HEK293 (cell line): ENCODE measurements around the gene RANBP2.
A peak's percentile ranks its signal among the peaks of the same experiment; 100 is the strongest.

Experiments used
- BCL11A ChIP-seq: fragments of 450-650 bp; formaldehyde crosslinking; IDR thresholded peaks from 2 replicates; pipeline ENCODE4 v1.5.1; 2016; ENCODE audit warnings: low read depth, missing biosample characterization, missing genetic modification characterization
- FEZF1 ChIP-seq: fragments of 450-650 bp; formaldehyde crosslinking; IDR thresholded peaks from 2 replicates; pipeline ENCODE4 v1.5.1; 2016; ENCODE audit warnings: missing biosample characterization, missing genetic modification characterization
- GFI1B ChIP-seq: fragments of 450-650 bp; formaldehyde crosslinking; IDR thresholded peaks from 2 replicates; pipeline ENCODE4 v1.5.1; 2016; ENCODE audit warnings: missing biosample characterization, missing genetic modification characterization
- KLF1 ChIP-seq: fragments of 450-650 bp; formaldehyde crosslinking; IDR thresholded peaks from 2 replicates; pipeline ENCODE4 v1.5.1; 2016; ENCODE audit warnings: missing biosample characterization, missing genetic modification characterization
- KLF16 ChIP-seq: fragments of 450-650 bp; formaldehyde crosslinking; IDR thresholded peaks from 2 replicates; pipeline ENCODE4 v1.5.1; 2017; ENCODE audit warnings: missing biosample characterization, missing genetic modification characterization
- KLF8 ChIP-seq: fragments of 450-650 bp; formaldehyde crosslinking; IDR thresholded peaks from 2 replicates; pipeline ENCODE4 v1.5.1; 2016; ENCODE audit warnings: missing biosample characterization, missing genetic modification characterization
- KLF9 ChIP-seq: fragments of 450-650 bp; formaldehyde crosslinking; IDR thresholded peaks from 2 replicates; pipeline ENCODE4 v1.5.1; 2016; ENCODE audit warnings: missing biosample characterization, missing genetic modification characterization, low read depth
- MEIS1 ChIP-seq: sonication (generic); formaldehyde crosslinking; IDR thresholded peaks from 2 replicates; pipeline ENCODE4 v1.8.1; 2022; ENCODE audit warnings: missing genetic modification reagents, mild to moderate bottlenecking, borderline replicate concordance
- MYNN ChIP-seq: fragments of 450-650 bp; formaldehyde crosslinking; IDR thresholded peaks from 2 replicates; pipeline ENCODE4 v1.5.1; 2016; ENCODE audit warnings: missing biosample characterization, missing genetic modification characterization, borderline replicate concordance
- OSR2 ChIP-seq: fragments of 450-650 bp; formaldehyde crosslinking; IDR thresholded peaks from 2 replicates; pipeline ENCODE4 v1.5.1; 2016; ENCODE audit warnings: missing biosample characterization, missing genetic modification characterization
- SCRT2 ChIP-seq: fragments of 450-650 bp; formaldehyde crosslinking; IDR thresholded peaks from 2 replicates; pipeline ENCODE4 v1.5.1; 2016; ENCODE audit warnings: missing biosample characterization, missing genetic modification characterization
- ZBTB17 ChIP-seq: fragments of 450-650 bp; formaldehyde crosslinking; IDR thresholded peaks from 2 replicates; pipeline ENCODE4 v1.5.1; 2016; ENCODE audit warnings: missing biosample characterization, missing genetic modification characterization
- ZNF138 ChIP-seq: fragments of 450-650 bp; formaldehyde crosslinking; IDR thresholded peaks from 2 replicates; pipeline ENCODE4 v1.5.1; 2016; ENCODE audit warnings: missing biosample characterization, missing genetic modification characterization, borderline replicate concordance
- ZNF248 ChIP-seq: fragments of 450-650 bp; formaldehyde crosslinking; IDR thresholded peaks from 2 replicates; pipeline ENCODE4 v1.5.1; 2017; ENCODE audit warnings: missing biosample characterization, missing genetic modification characterization
- ZNF266 ChIP-seq: fragments of 450-650 bp; formaldehyde crosslinking; IDR thresholded peaks from 2 replicates; pipeline ENCODE4 v1.5.1; 2016; ENCODE audit warnings: missing biosample characterization, missing genetic modification characterization, low read depth
- ZNF324 ChIP-seq: fragments of 450-650 bp; formaldehyde crosslinking; IDR thresholded peaks from 2 replicates; pipeline ENCODE4 v1.5.1; 2016; ENCODE audit warnings: missing biosample characterization, missing genetic modification characterization
- ZNF350 ChIP-seq: fragments of 450-650 bp; formaldehyde crosslinking; IDR thresholded peaks from 2 replicates; pipeline ENCODE4 v1.5.0; 2017; ENCODE audit warnings: missing biosample characterization, mild to moderate bottlenecking, missing genetic modification characterization
- ZNF37A ChIP-seq: fragments of 450-650 bp; IDR thresholded peaks from 2 replicates; pipeline ENCODE4 v1.5.1; 2018; ENCODE audit warnings: missing biosample characterization, missing genetic modification characterization
- ZNF747 ChIP-seq: fragments of 450-650 bp; formaldehyde crosslinking; IDR thresholded peaks from 2 replicates; pipeline ENCODE4 v1.5.1; 2016; ENCODE audit warnings: missing biosample characterization, missing genetic modification characterization
- ZNF791 ChIP-seq: fragments of 450-650 bp; formaldehyde crosslinking; IDR thresholded peaks from 2 replicates; pipeline ENCODE4 v1.5.1; 2016; ENCODE audit warnings: missing biosample characterization, missing genetic modification characterization
- TF ChIP-seq, protein P1 (sequence below): fragments of 450-650 bp; formaldehyde crosslinking; IDR thresholded peaks from 2 replicates; pipeline ENCODE4 v1.5.1; 2017; ENCODE audit warnings: missing biosample characterization, missing genetic modification characterization
- TF ChIP-seq, protein P2 (sequence below): fragments of 450-650 bp; formaldehyde crosslinking; IDR thresholded peaks from 2 replicates; pipeline ENCODE4 v1.5.1; 2017; ENCODE audit warnings: missing biosample characterization, mild to moderate bottlenecking, missing genetic modification characterization, moderate library complexity
- TF ChIP-seq, protein P3 (sequence below): fragments of 450-650 bp; formaldehyde crosslinking; optimal IDR thresholded peaks from 2 replicates; pipeline ENCODE3; 2016; ENCODE audit warnings: missing biosample characterization, mild to moderate bottlenecking, missing genetic modification characterization
- TF ChIP-seq, protein P4 (sequence below): fragments of 450-650 bp; formaldehyde crosslinking; IDR thresholded peaks from 2 replicates; pipeline ENCODE4 v1.5.1; 2016; ENCODE audit warnings: missing biosample characterization, missing genetic modification characterization
- TF ChIP-seq, protein P5 (sequence below): fragments of 450-650 bp; formaldehyde crosslinking; IDR thresholded peaks from 2 replicates; pipeline ENCODE4 v1.5.1; 2016; ENCODE audit warnings: missing biosample characterization, missing genetic modification characterization
- TF ChIP-seq, protein P6 (sequence below): fragments of 450-650 bp; formaldehyde crosslinking; IDR thresholded peaks from 2 replicates; pipeline ENCODE4; 2016; ENCODE audit warnings: missing biosample characterization, missing genetic modification characterization
- TF ChIP-seq, protein P7 (sequence below): fragments of 450-650 bp; formaldehyde crosslinking; IDR thresholded peaks from 2 replicates; pipeline ENCODE4 v1.5.1; 2016; ENCODE audit warnings: missing biosample characterization, missing genetic modification characterization

RANBP2 gene

DNA sequence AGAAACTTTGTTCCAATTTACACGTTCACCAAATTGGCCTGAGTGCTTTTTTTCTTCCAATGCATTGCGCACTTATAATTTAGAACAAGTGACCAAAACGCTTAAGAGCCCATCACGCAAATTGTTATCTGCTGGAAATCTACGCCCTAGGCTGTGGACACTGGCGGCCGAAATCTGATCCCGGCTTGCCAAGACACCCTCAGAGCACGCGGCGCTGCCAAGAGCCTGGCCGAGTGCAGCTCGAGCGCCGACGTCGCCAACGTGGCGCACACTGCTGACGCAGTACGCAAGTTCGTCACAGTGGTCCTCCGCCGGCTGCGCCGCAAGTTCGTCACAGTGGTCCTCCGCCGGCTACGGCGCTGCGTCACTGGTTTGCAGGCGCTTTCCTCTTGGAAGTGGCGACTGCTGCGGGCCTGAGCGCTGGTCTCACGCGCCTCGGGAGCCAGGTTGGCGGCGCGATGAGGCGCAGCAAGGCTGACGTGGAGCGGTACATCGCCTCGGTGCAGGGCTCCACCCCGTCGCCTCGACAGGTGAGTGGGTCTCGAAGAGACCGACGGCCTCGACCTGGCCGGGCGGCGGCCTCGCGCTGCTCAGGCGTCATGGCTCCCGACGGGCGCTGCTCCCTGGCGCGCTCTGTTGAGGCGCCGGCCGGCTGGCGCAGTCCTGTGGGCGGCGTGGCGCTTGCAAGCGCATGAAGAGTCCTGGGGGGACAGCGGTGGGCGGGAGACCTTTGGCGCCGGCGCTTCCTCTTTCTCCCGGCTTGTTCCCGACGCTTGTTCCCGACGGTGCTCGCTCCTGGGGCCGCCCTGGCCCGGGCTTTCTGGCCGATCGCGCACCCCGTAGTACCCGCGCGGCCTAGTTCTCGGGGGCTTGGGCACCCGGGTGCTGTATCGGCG, at the start of gene RANBP2 (continued):
- TF ChIP-seq, protein P1, sequence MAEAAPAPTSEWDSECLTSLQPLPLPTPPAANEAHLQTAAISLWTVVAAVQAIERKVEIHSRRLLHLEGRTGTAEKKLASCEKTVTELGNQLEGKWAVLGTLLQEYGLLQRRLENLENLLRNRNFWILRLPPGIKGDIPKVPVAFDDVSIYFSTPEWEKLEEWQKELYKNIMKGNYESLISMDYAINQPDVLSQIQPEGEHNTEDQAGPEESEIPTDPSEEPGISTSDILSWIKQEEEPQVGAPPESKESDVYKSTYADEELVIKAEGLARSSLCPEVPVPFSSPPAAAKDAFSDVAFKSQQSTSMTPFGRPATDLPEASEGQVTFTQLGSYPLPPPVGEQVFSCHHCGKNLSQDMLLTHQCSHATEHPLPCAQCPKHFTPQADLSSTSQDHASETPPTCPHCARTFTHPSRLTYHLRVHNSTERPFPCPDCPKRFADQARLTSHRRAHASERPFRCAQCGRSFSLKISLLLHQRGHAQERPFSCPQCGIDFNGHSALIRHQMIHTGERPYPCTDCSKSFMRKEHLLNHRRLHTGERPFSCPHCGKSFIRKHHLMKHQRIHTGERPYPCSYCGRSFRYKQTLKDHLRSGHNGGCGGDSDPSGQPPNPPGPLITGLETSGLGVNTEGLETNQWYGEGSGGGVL (tag by site-specific recombination) = no peak
- TF ChIP-seq KLF8 (tag by site-specific recombination) (peak; percentile 44; the same call in 1 of the 2 replicates), ZNF350 (tag by site-specific recombination) (no peak), ZNF266 (no peak), ZNF138 (tag by site-specific recombination) (no peak), GFI1B (tag by site-specific recombination) (no peak), ZNF248 (no peak), SCRT2 (tag by site-specific recombination) (peak; percentile 35; the same call in 1 of the 2 replicates), FEZF1 (tag by site-specific recombination) (peak; percentile 58; the same call in 1 of the 2 replicates), KLF9 (tag by site-specific recombination) (no peak), ZNF747 (no peak), KLF1 (tag by site-specific recombination) (no peak), BCL11A (tag by site-specific recombination) (no peak), ZNF791 (tag by site-specific recombination) (no peak), OSR2 (tag by site-specific recombination) (no peak), MEIS1 (CRISPR knock-in tag) (no peak), ZNF324 (peak; percentile 59; the same call in 1 of the 2 replicates), ZBTB17 (peak; percentile 97), KLF16 (peak; percentile 69; the same call in 1 of the 2 replicates), MYNN (no peak), ZNF37A (no peak)
- TF ChIP-seq, protein P2, sequence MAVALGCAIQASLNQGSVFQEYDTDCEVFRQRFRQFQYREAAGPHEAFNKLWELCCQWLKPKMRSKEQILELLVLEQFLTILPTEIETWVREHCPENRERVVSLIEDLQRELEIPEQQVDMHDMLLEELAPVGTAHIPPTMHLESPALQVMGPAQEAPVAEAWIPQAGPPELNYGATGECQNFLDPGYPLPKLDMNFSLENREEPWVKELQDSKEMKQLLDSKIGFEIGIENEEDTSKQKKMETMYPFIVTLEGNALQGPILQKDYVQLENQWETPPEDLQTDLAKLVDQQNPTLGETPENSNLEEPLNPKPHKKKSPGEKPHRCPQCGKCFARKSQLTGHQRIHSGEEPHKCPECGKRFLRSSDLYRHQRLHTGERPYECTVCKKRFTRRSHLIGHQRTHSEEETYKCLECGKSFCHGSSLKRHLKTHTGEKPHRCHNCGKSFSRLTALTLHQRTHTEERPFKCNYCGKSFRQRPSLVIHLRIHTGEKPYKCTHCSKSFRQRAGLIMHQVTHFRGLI (tag by site-specific recombination) = no peak
- TF ChIP-seq, protein P3, sequence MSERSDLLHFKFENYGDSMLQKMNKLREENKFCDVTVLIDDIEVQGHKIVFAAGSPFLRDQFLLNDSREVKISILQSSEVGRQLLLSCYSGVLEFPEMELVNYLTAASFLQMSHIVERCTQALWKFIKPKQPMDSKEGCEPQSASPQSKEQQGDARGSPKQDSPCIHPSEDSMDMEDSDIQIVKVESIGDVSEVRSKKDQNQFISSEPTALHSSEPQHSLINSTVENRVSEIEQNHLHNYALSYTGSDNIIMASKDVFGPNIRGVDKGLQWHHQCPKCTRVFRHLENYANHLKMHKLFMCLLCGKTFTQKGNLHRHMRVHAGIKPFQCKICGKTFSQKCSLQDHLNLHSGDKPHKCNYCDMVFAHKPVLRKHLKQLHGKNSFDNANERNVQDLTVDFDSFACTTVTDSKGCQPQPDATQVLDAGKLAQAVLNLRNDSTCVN (tag by site-specific recombination) = peak; percentile 92
- TF ChIP-seq, protein P4, sequence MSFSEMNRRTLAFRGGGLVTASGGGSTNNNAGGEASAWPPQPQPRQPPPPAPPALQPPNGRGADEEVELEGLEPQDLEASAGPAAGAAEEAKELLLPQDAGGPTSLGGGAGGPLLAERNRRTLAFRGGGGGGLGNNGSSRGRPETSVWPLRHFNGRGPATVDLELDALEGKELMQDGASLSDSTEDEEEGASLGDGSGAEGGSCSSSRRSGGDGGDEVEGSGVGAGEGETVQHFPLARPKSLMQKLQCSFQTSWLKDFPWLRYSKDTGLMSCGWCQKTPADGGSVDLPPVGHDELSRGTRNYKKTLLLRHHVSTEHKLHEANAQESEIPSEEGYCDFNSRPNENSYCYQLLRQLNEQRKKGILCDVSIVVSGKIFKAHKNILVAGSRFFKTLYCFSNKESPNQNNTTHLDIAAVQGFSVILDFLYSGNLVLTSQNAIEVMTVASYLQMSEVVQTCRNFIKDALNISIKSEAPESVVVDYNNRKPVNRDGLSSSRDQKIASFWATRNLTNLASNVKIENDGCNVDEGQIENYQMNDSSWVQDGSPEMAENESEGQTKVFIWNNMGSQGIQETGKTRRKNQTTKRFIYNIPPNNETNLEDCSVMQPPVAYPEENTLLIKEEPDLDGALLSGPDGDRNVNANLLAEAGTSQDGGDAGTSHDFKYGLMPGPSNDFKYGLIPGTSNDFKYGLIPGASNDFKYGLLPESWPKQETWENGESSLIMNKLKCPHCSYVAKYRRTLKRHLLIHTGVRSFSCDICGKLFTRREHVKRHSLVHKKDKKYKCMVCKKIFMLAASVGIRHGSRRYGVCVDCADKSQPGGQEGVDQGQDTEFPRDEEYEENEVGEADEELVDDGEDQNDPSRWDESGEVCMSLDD (tag by site-specific recombination) = no peak
- TF ChIP-seq, protein P5, sequence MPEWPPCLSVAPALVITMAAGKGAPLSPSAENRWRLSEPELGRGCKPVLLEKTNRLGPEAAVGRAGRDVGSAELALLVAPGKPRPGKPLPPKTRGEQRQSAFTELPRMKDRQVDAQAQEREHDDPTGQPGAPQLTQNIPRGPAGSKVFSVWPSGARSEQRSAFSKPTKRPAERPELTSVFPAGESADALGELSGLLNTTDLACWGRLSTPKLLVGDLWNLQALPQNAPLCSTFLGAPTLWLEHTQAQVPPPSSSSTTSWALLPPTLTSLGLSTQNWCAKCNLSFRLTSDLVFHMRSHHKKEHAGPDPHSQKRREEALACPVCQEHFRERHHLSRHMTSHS (tag by site-specific recombination) = no peak
- TF ChIP-seq, protein P6, sequence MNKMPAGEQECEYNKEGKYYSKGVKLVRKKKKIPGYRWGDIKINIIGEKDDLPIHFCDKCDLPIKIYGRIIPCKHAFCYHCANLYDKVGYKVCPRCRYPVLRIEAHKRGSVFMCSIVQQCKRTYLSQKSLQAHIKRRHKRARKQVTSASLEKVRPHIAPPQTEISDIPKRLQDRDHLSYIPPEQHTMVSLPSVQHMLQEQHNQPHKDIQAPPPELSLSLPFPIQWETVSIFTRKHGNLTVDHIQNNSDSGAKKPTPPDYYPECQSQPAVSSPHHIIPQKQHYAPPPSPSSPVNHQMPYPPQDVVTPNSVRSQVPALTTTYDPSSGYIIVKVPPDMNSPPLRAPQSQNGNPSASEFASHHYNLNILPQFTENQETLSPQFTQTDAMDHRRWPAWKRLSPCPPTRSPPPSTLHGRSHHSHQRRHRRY (tag by site-specific recombination) = no peak
- TF ChIP-seq, protein P7, sequence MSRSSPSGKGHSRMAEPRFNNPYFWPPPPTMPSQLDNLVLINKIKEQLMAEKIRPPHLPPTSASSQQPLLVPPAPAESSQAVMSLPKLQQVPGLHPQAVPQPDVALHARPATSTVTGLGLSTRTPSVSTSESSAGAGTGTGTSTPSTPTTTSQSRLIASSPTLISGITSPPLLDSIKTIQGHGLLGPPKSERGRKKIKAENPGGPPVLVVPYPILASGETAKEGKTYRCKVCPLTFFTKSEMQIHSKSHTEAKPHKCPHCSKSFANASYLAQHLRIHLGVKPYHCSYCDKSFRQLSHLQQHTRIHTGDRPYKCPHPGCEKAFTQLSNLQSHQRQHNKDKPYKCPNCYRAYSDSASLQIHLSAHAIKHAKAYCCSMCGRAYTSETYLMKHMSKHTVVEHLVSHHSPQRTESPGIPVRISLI (tag by site-specific recombination) = no peak
